B cell (primary cell): Measurements from ENCODE around the gene CYBB. TPM values are rescaled to one million over a fixed set of nuclear protein-coding genes. Genes with fewer than 3 reads are reported as not detected.
"Not testable (repeated sequence)": the region's sequence is repeated elsewhere in the genome, so short reads cannot be mapped to it uniquely, and the experiment has no call there.

Experiments used
- ATAC-seq: fragments of 200-7000 bp; cut with Tn5 transposase; one replicate; pipeline ENCODE4 v1.10.0; 2021; ENCODE audit warnings: low read depth, mild to moderate bottlenecking, moderate number of reproducible peaks, moderate library complexity
- CTCF ChIA-PET: fragments of 350-600 bp; sonication (Branson Sonifier 250); formaldehyde crosslinking; loops from one replicate; lab custom pipeline; 2021; ENCODE audit warnings: antibody characterized with exemption, inconsistent platforms; lab: Charles Lee
- POLR2A ChIA-PET: fragments of 350-600 bp; sonication (Branson Sonifier 250); formaldehyde crosslinking; loops from one replicate; lab custom pipeline; 2021; ENCODE audit warnings: antibody characterized with exemption; lab: Charles Lee
- DNase-seq: peaks from one replicate; pipeline ENCODE4 v3.0.0; 2013
- H2AFZ ChIP-seq: 2 replicates; pipeline ENCODE4 v1.6.1; 2012; ENCODE audit warnings: mild to moderate bottlenecking, low read depth, low read length; ENCODE audit not compliant: insufficient read depth, poor library complexity, severe bottlenecking
- H3K27ac ChIP-seq, 2 donors: 1 replicate in 1 of 2; 2 replicates in 1 of 2; pipeline ENCODE4 v1.5.1; 2012 to 2013; ENCODE audit warnings: low read length in 2 of 2, mild to moderate bottlenecking in 2 of 2, moderate library complexity in 1 of 2
- H3K27me3 ChIP-seq, 4 experiments: fragments of 200-600 bp in 1 of 4; sonication (generic) in 1 of 4; replicated peaks in 1 of 4; 1 replicate in 2 of 4; 2 replicates in 2 of 4; pipeline versions ENCODE4 v1.6.1 to v1.7.0; 2013 to 2016; ENCODE audit warnings: low read length in 3 of 4, mild to moderate bottlenecking in 2 of 4, mixed read lengths in 1 of 4, moderate library complexity in 1 of 4; ENCODE audit not compliant: insufficient read depth in 4 of 4, control insufficient read depth in 3 of 4; ENCODE audit errors: control extremely low read depth in 1 of 4
- H3K36me3 ChIP-seq, 2 experiments: replicated peaks in 1 of 2; 1 replicate in 1 of 2; 2 replicates in 1 of 2; pipeline versions ENCODE4 v1.6.1 to v1.7.1; 2013; ENCODE audit warnings: low read length in 1 of 2; ENCODE audit not compliant: insufficient read depth in 2 of 2, control insufficient read depth in 1 of 2; ENCODE audit errors: control extremely low read depth in 1 of 2, extremely low read depth in 1 of 2
- H3K4me1 ChIP-seq, 2 donors: fragments of 200-600 bp in 1 of 2; sonication (generic) in 1 of 2; 1 replicate in 1 of 2; 2 replicates in 1 of 2; pipeline versions ENCODE4 v1.5.1 to v1.6.1; 2013 to 2017; ENCODE audit warnings: low read length in 2 of 2; ENCODE audit not compliant: control insufficient read depth in 2 of 2, insufficient read depth in 2 of 2
- H3K4me2 ChIP-seq: replicated peaks from 2 replicates; pipeline ENCODE3; 2012; ENCODE audit warnings: mild to moderate bottlenecking, low read depth, low read length; ENCODE audit not compliant: poor library complexity, severe bottlenecking
- H3K4me3 ChIP-seq, 5 experiments: fragments of 200-600 bp in 1 of 5; sonication (generic) in 1 of 5; 1 replicate in 3 of 5; 2 replicates in 2 of 5; pipeline versions ENCODE4 v1.5.1 to v1.7.0; 2011 to 2016; ENCODE audit warnings: low read length in 4 of 5, mild to moderate bottlenecking in 4 of 5, low read depth in 2 of 5, control low read depth in 1 of 5, moderate library complexity in 1 of 5; ENCODE audit not compliant: insufficient read depth in 1 of 5; ENCODE audit errors: control extremely low read depth in 1 of 5, extremely low read depth in 1 of 5
- H3K79me2 ChIP-seq: fragments of 200-600 bp; sonication (generic); one replicate; pipeline ENCODE4 v1.6.0; 2016; ENCODE audit warnings: low read length; ENCODE audit not compliant: control insufficient read depth, insufficient read depth
- H3K9ac ChIP-seq: fragments of 200-600 bp; sonication (generic); 2 replicates; pipeline ENCODE4 v1.6.1; 2017; ENCODE audit warnings: mild to moderate bottlenecking, low read length, moderate library complexity
- H3K9me3 ChIP-seq, 3 donors: one replicate each; pipeline versions ENCODE4 v1.6.1 to v1.7.1; 2013; ENCODE audit warnings: low read length in 2 of 3; ENCODE audit not compliant: control insufficient read depth in 2 of 3, insufficient read depth in 1 of 3; ENCODE audit errors: control extremely low read depth in 1 of 3
- H4K20me1 ChIP-seq: 2 replicates; pipeline ENCODE4 v1.6.0; 2012; ENCODE audit warnings: mild to moderate bottlenecking, low read length; ENCODE audit not compliant: insufficient read depth, control insufficient read depth, poor library complexity, severe bottlenecking
- H3K27ac Mint-ChIP-seq: one replicate; pipeline ENCODE4 v1.8.0; 2021; ENCODE audit warnings: mixed read lengths
- H3K27me3 Mint-ChIP-seq: one replicate; pipeline ENCODE4 v1.8.0; 2021; ENCODE audit warnings: mixed read lengths
- H3K4me1 Mint-ChIP-seq: one replicate; pipeline ENCODE4 v1.8.0; 2021; ENCODE audit warnings: mixed read lengths
- H3K4me3 Mint-ChIP-seq: one replicate; pipeline ENCODE4 v1.8.0; 2021; ENCODE audit warnings: mixed read lengths
- H3K9me3 Mint-ChIP-seq: one replicate; pipeline ENCODE4 v1.8.0; 2022; ENCODE audit warnings: mixed read lengths; ENCODE audit not compliant: insufficient read depth
- EZH2 ChIP-seq: IDR thresholded peaks from 2 replicates; pipeline ENCODE4 v1.6.1; 2012; ENCODE audit warnings: borderline replicate concordance, low read depth, mild to moderate bottlenecking, moderate library complexity, low read length; ENCODE audit not compliant: insufficient read depth, poor library complexity, severe bottlenecking
- WGBS: methylation state at CpG from one replicate; pipeline ENCODE4 v1.1.5; 2013; ENCODE audit warnings: missing lambda C conversion rate; ENCODE audit not compliant: insufficient coverage; 5-methylcytosine and 5-hydroxymethylcytosine counted together
- intact Hi-C: fragments of 100-400 bp; cut with micrococcal nuclease; formaldehyde crosslinking; loops from one replicate; pipeline ENCODE4 v1.10.0; 2022
- polyA plus RNA-seq: library from polyadenylated mRNA; depleted of rRNA; stranded (reverse); fragments of >200 nt; gene quantifications from 2 replicates; pipeline ENCODE4 v1.2.3, GENCODE V29; 2012
- total RNA-seq, 2 donors: library from RNA; stranded (reverse); fragments of 120-200 nt in 1 of 2; gene quantifications; 1 replicate in 1 of 2; 2 replicates in 1 of 2; pipeline versions ENCODE4 v1.2.3 to v1.2.4, GENCODE V29; 2013 to 2022
- TF ChIP-seq, protein P1 (sequence below): fragments of 200-600 bp; IDR thresholded peaks from one replicate; pipeline ENCODE4 v1.8.0; 2022; ENCODE audit warnings: antibody characterized with exemption, mild to moderate bottlenecking

CYBB gene
- total and polyA plus RNA-seq, 2 donors (not counting 1 experiment from before 2014, with no cell fraction given): 72.1 to 132 TPM

- Histone ChIP-seq H3K36me3 (no peaks in the 10 kb centered on the region), H3K9ac (no peak overlapping the region), H3K79me2 (no peaks in the 10 kb centered on the region), H2AFZ (no peak overlapping the region), H3K4me3 (no peak overlapping the region), H3K4me2 (no peak overlapping the region), H3K27ac (peak overlapping the region in 1 of 2 donors; percentile 27), H3K27me3 (no peaks in the 10 kb centered on the region), H3K4me1 (peaks cover 54 to 60% of the 10 kb centered on the region in 2 donors), H3K9me3 (no peaks in the 10 kb centered on the region), H4K20me1 (no peaks in the 10 kb centered on the region)
- H3K27ac Mint-ChIP-seq: peak overlapping the region; percentile 62
- no peaks in the 10 kb centered on the region for H3K27me3 Mint-ChIP-seq
- TF ChIP-seq EZH2: no peak
- TF ChIP-seq, protein P1, sequence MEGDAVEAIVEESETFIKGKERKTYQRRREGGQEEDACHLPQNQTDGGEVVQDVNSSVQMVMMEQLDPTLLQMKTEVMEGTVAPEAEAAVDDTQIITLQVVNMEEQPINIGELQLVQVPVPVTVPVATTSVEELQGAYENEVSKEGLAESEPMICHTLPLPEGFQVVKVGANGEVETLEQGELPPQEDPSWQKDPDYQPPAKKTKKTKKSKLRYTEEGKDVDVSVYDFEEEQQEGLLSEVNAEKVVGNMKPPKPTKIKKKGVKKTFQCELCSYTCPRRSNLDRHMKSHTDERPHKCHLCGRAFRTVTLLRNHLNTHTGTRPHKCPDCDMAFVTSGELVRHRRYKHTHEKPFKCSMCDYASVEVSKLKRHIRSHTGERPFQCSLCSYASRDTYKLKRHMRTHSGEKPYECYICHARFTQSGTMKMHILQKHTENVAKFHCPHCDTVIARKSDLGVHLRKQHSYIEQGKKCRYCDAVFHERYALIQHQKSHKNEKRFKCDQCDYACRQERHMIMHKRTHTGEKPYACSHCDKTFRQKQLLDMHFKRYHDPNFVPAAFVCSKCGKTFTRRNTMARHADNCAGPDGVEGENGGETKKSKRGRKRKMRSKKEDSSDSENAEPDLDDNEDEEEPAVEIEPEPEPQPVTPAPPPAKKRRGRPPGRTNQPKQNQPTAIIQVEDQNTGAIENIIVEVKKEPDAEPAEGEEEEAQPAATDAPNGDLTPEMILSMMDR: no peak
- DNase-seq (no peak), ATAC-seq (no peak)
- no peak overlapping the region for H3K4me3 Mint-ChIP-seq
- H3K9me3 Mint-ChIP-seq: no peaks in the 10 kb centered on the region
- intact Hi-C loops: no loop called here
- H3K4me1 Mint-ChIP-seq: peaks cover 53% of the 10 kb centered on the region
- ChIA-PET CTCF (interaction anchor here (0.6 to 1.1 kb wide), 3 partner anchors 14 to 21 kb away, joined by 3 to 4 read pairs (median 3); partner anchors contain the start of gene CYBB), POLR2A (no interaction called here)
These were observed 14.4 kb upstream of the CYBB start for GRCh38 chrX:37765507-37765906.

GRCh38 chrX:37767430-37767829 is 12.4 kb upstream of the CYBB start:
- TF ChIP-seq, protein P1: no peak
- no peak for TF ChIP-seq EZH2
- WGBS: 0% methylated on average over 1 of the region's 1 CpG
- CTCF ChIA-PET: no interaction called here

GRCh38 chrX:37768866-37769265 is 11.0 kb upstream of the CYBB start:
- 73% methylated on average over 3 of the region's 9 CpGs for WGBS
- not testable (repeated sequence) for H3K4me2 ChIP-seq
- H3K4me1 Mint-ChIP-seq: peaks cover 35% of the 10 kb centered on the region

More at GRCh38 chrX:37767430-37767829, 12.4 kb upstream of the CYBB start:
- H3K4me1 Mint-ChIP-seq: peaks cover 46% of the 10 kb centered on the region
- H3K27me3 ChIP-seq: no peaks in the 10 kb centered on the region
- POLR2A ChIA-PET: no interaction called here
- H3K9me3 Mint-ChIP-seq: no peaks in the 10 kb centered on the region
- DNase-seq: peak; percentile 32
- no peaks in the 10 kb centered on the region for H3K27me3 Mint-ChIP-seq
- no peak overlapping the region for H2AFZ ChIP-seq
- H4K20me1 ChIP-seq: no peaks in the 10 kb centered on the region
- ATAC-seq: peak; percentile 28
- H3K4me3 Mint-ChIP-seq: peak overlapping the region; percentile 38
- H3K4me3 ChIP-seq: no peak overlapping the region
- H3K4me1 ChIP-seq: peaks cover 47 to 48% of the 10 kb centered on the region in 2 donors
- no peaks in the 10 kb centered on the region for H3K79me2 ChIP-seq
- peak overlapping the region; percentile 60 for H3K27ac Mint-ChIP-seq
- H3K9ac ChIP-seq: no peak overlapping the region
- no peaks in the 10 kb centered on the region for H3K9me3 ChIP-seq
- no peaks in the 10 kb centered on the region for H3K36me3 ChIP-seq
- H3K4me2 ChIP-seq: peak overlapping the region; percentile 23
- H3K27ac ChIP-seq: no peak overlapping the region
- intact Hi-C loops: no loop called here

More at GRCh38 chrX:37768866-37769265, 11.0 kb upstream of the CYBB start:
- ATAC-seq, POLR2A ChIA-PET, H3K27ac Mint-ChIP-seq, H3K9me3 ChIP-seq, H3K4me3 Mint-ChIP-seq, CTCF ChIA-PET, H3K27me3 Mint-ChIP-seq, H3K9me3 Mint-ChIP-seq, H3K79me2 ChIP-seq, H3K36me3 ChIP-seq, H3K4me3 ChIP-seq, H2AFZ ChIP-seq, H4K20me1 ChIP-seq, intact Hi-C loops, H3K27ac ChIP-seq, H3K9ac ChIP-seq, H3K27me3 ChIP-seq, DNase-seq: not testable (repeated sequence)
- peaks cover 34 to 38% of the 10 kb centered on the region in 2 donors for H3K4me1 ChIP-seq
